ENCODE data around the gene TACC3.

TACC3 gene

DNA sequence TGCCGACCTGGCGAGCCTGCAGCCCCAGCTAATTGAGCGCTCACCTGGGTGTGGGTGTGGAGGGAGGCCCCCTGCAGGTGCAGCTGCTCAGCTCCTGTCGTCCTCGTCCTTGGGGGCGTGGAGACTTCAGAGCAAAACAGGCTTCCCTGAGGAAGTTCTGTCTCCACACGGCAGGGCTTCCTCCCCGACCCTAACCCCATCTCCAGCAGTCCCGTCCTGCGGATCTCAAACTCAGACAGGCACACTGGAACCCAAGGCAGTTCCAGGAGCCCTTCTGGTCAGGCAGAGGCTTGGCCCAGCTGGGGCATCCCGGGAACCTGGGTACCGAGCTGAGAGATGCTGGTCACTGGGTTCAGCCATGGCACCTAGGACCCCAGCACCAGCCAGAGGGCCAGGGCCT lies 24.4 kb downstream of the TACC3 start:
- peak; percentile 39 for DNase-seq (ENCODE audit: low read depth, low spot score)

GRCh38 chr4:1746265-1746691 lies 25.0 kb downstream of the TACC3 start:
- peak; percentile 93 for DNase-seq (ENCODE audit: low read depth, low spot score)

DNA sequence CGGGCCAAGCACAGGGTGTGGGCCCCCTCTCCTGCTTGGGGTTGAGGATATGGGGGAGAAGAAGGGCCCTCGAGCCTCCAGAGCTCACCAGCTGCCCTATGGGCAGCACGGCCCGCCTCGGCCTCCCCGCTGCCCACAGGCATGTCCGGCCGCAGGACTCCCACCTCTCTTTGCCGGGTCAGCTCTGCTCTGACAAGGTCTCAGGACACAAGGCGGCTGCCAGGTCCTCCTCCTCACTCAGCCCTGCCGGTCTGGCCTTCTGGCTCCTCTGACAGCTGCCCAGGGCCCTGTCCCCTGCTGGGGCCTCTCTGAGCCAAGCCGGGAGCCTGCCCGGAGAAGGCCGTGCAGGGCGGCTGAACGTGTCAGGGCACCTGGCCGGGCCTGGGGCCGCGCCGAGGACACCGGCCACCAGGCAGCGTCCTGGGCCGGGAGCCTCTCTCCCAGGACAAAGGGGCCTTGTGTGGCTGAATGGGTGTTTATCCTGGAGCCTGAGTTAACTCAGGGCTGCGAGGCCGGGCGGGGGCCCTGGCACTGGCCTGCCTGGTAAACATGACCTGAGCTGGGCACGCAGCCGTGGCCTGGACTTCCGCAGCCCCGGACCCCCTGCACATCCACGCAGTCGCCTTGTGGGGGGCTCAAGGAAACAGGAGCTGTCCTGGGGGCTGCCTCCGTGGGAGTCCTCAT lies 25.7 kb downstream of the TACC3 start:
- DNase-seq (ENCODE audit: low read depth, low spot score) = peak; percentile 32

DNA sequence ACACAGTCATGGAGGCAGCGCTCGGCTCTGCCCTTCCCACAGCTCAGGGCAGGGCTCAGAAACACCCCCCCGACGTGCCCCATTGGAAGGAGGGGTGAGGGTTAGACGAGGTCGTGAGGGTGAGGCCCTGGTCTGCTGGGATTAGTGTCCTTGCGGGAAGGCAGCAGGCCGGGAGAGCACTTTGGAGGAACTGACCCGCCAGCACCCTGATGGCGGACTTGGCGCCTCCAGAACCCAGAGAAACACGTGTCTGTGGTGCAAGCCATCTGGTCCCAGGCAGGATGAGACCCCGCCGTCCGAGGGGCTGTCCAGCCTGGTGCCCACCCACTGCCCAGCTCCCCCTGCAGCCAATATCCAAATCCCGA lies 26.3 kb downstream of the TACC3 start:
- DNase-seq (ENCODE audit: low read depth, low spot score) = no peak

DNA sequence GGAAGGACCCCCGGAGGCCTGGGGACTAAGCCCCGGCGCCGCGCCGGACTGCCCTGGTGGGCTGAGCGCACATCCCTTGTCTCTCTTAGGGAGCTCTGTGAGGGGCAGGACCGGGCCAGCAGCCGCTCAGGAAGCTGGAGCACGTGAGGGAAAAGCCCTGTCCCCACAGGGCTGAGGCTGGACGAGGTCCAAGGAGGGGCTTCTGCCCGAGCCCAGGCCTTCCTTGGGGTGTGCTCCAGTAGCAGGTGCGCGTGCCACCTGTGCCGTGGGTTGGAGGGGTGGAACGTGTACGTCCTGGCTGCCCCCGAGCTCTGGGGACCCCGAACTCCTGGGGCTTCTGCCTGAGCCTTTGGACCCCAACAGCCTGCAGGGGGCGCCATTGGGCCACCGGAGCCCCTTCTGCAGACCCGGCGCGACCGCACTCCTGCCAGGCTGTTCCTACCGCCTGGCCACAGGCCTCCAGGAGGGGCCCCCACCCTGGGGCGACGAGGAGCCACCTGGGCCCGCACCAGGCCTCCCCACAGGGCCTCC lies 27.2 kb downstream of the TACC3 start:
- DNase-seq (ENCODE audit: low read depth, low spot score) = peak; percentile 88

- DNase-seq (ENCODE audit: low read depth, low spot score) = no peak
Observed at GRCh38 chr4:1749370-1749769, 28.0 kb downstream of the TACC3 start.

- DNase-seq (ENCODE audit: low read depth, low spot score) = no peak
Observed at GRCh38 chr4:1749826-1750225, 28.5 kb downstream of the TACC3 start.

GRCh38 chr4:1750381-1751154 lies 29.2 kb downstream of the TACC3 start:
- DNase-seq (ENCODE audit: low read depth, low spot score) = no peak

- DNase-seq (ENCODE audit: low read depth, low spot score) = no peak
Observed at GRCh38 chr4:1751155-1751918, 30.0 kb downstream of the TACC3 start.

GRCh38 chr4:1751919-1752283 lies 30.6 kb downstream of the TACC3 start:
- no peak for DNase-seq (ENCODE audit: low read depth, low spot score)

- peak; percentile 64 for DNase-seq (ENCODE audit: low read depth, low spot score)
Observed at GRCh38 chr4:1752284-1753041, 31.1 kb downstream of the TACC3 start.

DNA sequence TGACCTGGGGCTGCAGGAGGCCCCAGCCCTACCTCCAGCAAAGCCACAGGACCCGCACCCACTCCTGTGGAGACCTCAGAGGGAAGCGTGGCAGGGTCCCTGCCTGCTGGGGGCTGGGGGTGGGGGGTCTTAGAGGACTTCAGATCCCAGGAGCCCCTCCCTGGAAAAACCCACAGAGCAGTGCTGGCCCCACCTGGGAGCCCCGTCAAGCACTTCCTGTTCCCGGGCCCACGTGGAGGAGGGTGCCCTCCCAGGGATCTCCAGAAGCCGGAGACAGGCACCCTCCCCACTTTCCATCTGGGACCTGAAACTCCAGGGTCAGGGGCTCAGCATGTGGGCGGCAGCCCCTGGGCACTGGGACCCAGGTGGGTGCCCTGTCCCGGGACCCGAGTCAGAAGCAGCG lies 32.0 kb downstream of the TACC3 start:
- no peak for DNase-seq (ENCODE audit: low read depth, low spot score)

GRCh38 chr4:1753697-1754311 lies 32.5 kb downstream of the TACC3 start:
- DNase-seq (ENCODE audit: low read depth, low spot score) = no peak

DNA sequence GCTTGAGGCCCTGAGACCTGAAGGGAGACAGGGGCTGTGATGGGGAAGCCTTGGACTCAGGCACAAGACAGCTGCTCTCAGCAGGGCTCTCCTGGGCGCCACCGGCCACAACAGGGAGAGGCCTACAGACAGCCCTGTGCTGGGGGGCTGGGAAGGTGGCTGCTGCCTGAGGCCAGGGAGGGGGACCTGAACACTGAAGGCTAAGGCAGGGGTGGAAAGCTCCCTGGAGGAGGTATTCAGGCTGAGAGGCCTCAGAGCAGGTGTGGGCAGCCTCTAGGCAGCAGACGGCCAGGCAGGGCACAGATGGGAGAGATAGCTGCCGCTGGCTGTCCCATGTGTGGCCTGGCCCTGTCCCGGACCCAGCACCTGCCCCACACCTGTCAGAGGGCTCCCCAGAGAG lies 33.0 kb downstream of the TACC3 start:
- peak; percentile 61 for DNase-seq (ENCODE audit: low read depth, low spot score)

DNA sequence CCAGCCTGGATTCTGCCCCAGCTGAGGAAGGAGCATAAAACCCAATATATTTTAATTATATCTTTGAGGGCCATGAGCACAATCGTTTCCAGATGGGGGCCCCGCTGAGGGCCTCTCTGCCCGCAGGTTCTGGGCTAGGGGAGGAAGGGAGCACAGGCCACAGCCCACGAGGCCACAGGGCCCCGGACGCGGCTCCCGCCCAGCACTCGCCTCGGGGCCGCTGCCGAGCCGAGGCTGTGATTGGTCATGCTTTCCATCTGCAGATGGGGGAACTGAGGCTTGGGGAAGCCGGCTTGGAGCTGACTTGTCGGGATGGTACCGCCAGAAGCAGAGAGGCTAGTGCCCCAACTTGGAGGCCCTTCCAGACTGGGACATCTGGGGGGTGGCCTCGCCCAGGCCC lies 34.0 kb downstream of the TACC3 start:
- DNase-seq (ENCODE audit: low read depth, low spot score) = no peak

DNA sequence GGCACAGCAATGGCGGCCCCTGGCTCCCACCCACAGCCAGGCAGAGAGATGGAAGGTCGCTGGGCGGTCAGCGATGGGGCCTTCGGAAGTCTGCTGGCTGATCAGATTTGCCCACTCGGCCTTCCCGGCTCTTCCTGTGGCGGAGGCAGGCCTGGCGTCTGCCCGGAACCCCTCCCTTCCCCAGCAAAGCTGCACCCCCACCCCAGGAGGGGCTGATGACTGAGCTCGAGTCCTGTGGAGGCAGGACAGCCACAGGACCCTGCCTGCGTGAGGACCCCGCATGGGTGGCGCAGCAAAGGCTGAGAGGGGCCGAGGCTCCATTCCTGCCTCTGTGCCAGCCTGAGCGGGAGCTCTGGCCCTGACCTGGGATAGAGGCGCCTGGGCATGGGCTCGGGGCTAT lies 34.8 kb downstream of the TACC3 start:
- DNase-seq (ENCODE audit: low read depth, low spot score) = no peak

- DNase-seq (ENCODE audit: low read depth, low spot score) = no peak
Observed at GRCh38 chr4:1756893-1757779, 35.8 kb downstream of the TACC3 start.

GRCh38 chr4:1757836-1758235 lies 36.5 kb downstream of the TACC3 start:
- DNase-seq (ENCODE audit: low read depth, low spot score) = no peak

GRCh38 chr4:1758306-1759121 lies 37.2 kb downstream of the TACC3 start:
- no peak for DNase-seq (ENCODE audit: low read depth, low spot score)

All from ELF-1 (cell line).